HG03354 (cell line): ENCODE measurements around the gene GRM4.

Source experiments
- ATAC-seq: cut with Tn5 transposase; IDR thresholded peaks from one replicate; pipeline ENCODE4 v1.9.1; 2021; ENCODE audit warnings: mild to moderate bottlenecking; ENCODE audit not compliant: unreplicated experiment, poor library complexity, severe bottlenecking

Gene GRM4

DNA sequence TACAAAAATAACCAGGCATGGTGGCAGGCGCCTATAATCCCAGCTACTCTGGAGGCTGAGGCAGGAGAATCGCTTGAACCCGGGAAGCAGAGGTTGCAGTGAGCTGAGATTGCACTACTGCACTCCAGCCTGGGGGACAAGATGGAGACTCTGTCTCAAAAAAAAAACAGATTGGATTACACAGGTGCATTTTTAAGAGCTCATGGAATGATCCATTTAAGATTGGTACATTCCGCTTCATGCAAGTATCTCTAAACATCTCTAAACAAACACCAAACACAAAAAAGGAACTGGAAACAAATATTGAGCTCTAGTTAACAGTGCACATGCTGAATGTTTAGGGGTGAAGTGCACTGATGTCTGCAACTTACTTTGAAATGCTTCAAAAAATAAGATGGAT, 154.3 kb downstream of the GRM4 start:
- no peak for ATAC-seq

GRCh38 chr6:33990061-33990541, 155.8 kb downstream of the GRM4 start:
- ATAC-seq: no peak

- ATAC-seq: no peak
Measured at GRCh38 chr6:33989016-33989854, 156.7 kb downstream of the GRM4 start.

- no peak for ATAC-seq
Measured at GRCh38 chr6:33988121-33989015, 157.5 kb downstream of the GRM4 start.

DNA sequence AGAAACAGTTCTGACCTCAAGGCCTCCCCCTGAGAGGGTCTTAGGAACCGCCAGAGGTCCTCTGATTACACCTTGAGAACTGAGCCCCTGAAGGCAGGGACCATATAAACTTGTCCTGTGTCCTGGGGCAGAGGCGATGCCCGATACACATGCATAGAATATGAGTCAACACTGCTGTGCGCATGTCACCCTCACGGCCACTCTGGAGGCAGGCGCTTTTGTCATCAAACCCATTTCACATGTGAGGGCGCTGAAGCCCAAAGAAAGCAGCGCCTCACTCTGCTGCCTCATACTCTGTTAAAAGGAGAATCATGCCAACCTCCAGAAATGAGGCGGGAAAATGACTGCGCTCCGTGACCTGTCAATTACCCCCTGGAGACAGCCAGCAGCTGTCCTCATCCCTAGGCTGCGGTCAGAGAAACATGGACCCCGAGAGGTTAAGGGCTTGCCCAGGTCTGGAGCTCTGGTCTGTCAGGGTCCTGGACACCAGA, 158.3 kb downstream of the GRM4 start:
- ATAC-seq: no peak

DNA sequence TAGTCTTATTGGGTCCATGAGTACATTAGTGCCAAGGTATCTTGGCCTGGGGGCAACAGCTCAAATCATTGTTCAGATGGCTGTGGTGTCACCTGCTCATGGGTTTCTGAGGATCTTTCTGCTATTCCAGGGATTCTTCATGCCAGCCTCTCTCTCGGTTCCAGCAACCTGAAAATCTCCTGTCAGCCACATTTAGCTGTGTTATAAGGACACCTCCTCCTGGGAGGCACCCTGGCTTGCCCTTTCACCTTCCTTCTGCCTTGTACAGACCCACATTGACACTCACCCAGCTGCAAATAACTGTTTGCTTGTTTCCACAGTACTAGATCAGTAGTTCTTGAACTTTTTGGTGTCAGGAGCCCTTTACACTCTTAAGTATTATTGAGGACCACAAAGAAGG, 159.9 kb downstream of the GRM4 start:
- no peak for ATAC-seq

- no peak for ATAC-seq
Measured at GRCh38 chr6:33985313-33985751, 160.6 kb downstream of the GRM4 start.

- ATAC-seq: no peak
Measured at GRCh38 chr6:33984466-33985312, 161.2 kb downstream of the GRM4 start.

DNA sequence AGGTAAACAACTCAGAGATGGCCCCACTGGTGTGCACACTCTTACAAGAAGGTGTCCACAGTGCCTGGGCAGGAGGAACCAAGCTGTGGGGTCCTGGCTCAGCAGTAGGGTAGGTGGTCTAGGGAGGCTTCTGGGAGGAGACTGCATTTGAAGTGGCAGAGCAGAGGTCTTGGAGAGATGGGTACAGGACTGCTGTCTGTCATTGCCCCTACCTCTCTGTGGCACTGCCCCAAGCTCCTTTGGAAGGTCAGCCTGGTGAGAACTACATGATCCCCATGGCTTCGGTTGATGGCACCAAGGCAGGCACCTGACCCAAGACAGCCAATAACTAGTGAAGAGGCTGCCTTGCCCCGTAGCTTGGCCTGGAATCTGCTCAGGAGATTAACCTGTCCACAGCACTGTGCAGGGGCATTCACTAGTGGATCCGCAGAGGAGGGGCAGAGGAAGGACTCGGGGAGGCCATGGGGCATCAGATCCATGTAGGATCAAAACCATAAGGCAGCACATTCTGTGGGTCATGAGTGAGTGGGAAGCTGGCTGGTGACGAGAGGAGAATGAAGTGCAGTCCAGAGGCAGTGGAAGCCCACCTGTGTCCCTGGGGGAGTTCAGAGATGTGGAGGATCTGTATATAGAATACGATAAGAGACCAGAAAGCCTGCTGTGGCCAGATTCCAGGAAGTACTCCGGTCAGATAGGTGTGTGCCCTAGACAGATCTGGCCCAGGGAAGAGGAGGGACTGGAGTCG, 162.0 kb downstream of the GRM4 start:
- ATAC-seq: no peak

DNA sequence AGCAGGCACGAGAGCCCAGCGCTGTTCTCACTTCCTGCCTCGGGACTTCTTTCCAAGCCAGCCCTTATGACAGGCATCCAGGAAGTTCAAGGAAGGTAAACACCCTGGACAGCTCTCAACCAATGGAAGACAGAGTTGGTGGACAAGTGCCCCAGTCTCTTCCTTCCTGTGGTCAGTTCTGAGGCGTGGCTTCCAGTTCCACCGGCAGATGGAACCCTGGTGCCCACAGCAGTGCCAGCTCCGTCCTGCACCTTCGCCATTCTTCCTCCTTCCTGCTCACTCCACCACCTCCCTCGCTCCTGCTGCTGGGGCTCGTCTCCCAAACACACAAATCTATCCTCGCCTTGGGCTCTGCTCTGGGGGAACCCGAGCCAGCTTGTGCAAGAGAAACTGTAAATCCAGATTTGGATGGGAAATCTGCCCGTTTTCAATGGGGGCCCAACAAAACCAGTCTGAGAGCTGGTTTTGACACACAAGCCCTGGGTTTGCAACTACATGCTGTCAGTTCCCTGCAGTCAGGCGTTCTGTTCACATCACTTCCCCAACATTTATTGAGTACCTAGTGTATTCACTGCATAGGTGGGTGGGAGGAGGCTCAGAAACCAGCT, 162.7 kb downstream of the GRM4 start:
- no peak for ATAC-seq

DNA sequence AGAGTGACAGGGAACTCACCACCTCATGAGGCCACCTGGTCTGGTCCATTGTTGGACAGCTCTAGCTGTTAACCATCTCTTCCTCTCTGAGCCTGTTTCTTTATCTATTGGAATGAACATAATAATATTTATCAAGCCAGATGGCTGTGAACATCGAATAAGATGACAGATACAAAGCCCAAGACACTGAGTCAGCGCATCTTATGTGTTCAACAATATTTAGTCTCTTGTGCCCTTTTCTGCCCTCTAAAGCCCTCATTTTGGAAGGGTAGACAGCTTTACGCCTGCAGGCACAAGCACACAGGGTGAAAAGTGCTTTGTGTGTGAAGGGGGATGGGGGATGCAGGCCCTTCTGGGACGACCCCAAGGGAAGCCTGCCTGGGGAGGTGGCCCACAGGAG, 164.0 kb downstream of the GRM4 start:
- no peak for ATAC-seq

- ATAC-seq: no peak
Measured at GRCh38 chr6:33981421-33981820, 164.5 kb downstream of the GRM4 start.

DNA sequence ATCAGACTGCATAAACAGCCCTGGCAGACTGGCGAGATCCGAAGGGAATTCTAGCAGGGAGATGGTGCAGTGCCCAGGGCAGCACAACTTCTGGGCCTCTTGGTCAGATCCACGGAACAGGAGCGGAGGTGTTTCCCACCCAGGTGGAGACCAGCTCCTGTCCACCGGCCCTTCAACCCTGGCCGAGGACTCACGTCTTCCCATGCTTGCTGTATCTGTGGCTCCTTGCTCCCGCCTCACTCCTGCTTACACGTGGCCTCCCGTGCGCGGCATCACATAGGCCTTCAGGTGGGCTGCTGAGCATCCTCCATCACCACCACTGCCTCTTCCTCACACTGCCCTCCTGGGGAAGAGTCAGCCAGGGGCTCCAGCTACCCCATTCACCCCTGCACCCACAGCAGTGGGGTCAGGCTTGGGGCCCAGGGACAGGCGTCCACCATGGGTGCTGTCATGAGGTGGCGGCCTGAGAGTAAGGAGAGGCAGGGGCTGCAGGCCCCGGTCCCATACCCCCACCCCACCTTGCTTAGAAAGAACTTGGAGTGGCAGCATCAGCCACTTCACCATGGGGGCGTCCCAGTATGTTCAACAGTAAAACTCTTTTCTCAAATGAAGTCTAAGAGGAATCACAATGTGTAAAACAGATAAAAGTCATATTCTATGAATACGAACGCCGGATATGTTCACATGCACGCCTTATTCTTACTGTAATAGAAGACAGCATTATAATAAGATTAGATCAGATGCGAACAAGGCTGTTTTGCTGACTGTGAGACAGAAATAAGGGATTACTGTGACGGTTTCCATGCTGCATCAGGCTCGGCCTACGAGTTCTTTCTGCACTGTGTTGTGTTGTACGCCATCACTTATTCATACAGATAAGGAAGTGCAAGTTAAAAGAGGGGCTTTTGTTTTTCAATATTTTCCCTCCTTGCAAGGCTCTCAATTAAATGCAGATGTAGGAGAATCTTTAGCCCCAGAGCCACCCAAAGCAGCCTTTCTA, 165.4 kb downstream of the GRM4 start:
- no peak for ATAC-seq

GRCh38 chr6:33979750-33980149, 166.1 kb downstream of the GRM4 start:
- no peak for ATAC-seq

DNA sequence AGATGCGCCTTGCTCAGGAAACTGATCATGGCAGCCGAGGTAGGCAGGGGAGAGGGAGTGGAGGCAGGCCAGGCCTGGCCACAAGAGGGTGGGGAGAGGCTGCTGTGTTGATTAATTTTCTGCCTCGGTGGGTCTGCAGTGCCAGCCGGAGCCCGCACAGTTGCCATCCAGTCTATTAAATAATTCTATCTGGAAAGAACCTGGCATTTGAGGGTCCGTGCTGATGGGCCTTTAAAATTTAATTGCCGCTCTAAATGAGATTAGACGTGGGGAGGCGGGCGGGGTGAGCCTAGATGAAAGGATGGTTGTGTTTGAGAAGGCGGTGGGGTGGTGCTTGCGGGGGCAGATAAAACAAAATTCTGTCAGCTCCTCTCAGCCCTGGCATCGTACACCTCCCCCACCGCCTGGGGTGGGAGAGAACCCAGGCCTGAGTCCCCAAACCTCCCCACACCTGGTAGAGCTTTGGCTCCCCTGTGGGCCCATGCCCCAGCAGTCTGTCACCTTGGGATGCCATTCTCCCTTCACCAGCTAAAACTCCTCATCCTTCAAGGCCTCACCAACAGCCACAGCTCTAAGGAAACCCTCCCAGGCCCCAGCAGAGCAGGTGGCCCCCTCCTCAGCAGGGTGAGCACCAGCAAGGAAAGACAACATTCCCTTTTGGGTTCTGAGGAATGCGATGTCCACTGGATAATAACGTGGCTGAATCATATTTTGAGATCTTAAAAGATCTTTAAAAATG, 167.3 kb downstream of the GRM4 start:
- no peak for ATAC-seq

- no peak for ATAC-seq
Measured at GRCh38 chr6:33977606-33978411, 168.1 kb downstream of the GRM4 start.
